B cell (primary cell): ENCODE results near the gene TYK2. TPM values are rescaled to one million over a fixed set of nuclear protein-coding genes. Genes with fewer than 3 reads are reported as not detected.
A peak's percentile ranks its signal among the peaks of the same experiment; 100 is the strongest.

ENCODE experiments used
- ATAC-seq: fragments of 200-7000 bp; cut with Tn5 transposase; one replicate; pipeline ENCODE4 v1.10.0; 2021; ENCODE audit warnings: low read depth, mild to moderate bottlenecking, moderate number of reproducible peaks, moderate library complexity
- CTCF ChIA-PET: fragments of 350-600 bp; sonication (Branson Sonifier 250); formaldehyde crosslinking; loops from one replicate; lab custom pipeline; 2021; ENCODE audit warnings: antibody characterized with exemption, inconsistent platforms; lab: Charles Lee
- POLR2A ChIA-PET: fragments of 350-600 bp; sonication (Branson Sonifier 250); formaldehyde crosslinking; loops from one replicate; lab custom pipeline; 2021; ENCODE audit warnings: antibody characterized with exemption; lab: Charles Lee
- DNase-seq: peaks from one replicate; pipeline ENCODE4 v3.0.0; 2013
- H2AFZ ChIP-seq: 2 replicates; pipeline ENCODE4 v1.6.1; 2012; ENCODE audit warnings: mild to moderate bottlenecking, low read depth, low read length; ENCODE audit not compliant: insufficient read depth, poor library complexity, severe bottlenecking
- H3K27ac ChIP-seq, 2 donors: 1 replicate in 1 of 2; 2 replicates in 1 of 2; pipeline ENCODE4 v1.5.1; 2012 to 2013; ENCODE audit warnings: low read length in 2 of 2, mild to moderate bottlenecking in 2 of 2, moderate library complexity in 1 of 2
- H3K27me3 ChIP-seq, 4 experiments: fragments of 200-600 bp in 1 of 4; sonication (generic) in 1 of 4; replicated peaks in 1 of 4; 1 replicate in 2 of 4; 2 replicates in 2 of 4; pipeline versions ENCODE4 v1.6.1 to v1.7.0; 2013 to 2016; ENCODE audit warnings: low read length in 3 of 4, mild to moderate bottlenecking in 2 of 4, mixed read lengths in 1 of 4, moderate library complexity in 1 of 4; ENCODE audit not compliant: insufficient read depth in 4 of 4, control insufficient read depth in 3 of 4; ENCODE audit errors: control extremely low read depth in 1 of 4
- H3K36me3 ChIP-seq, 2 experiments: replicated peaks in 1 of 2; 1 replicate in 1 of 2; 2 replicates in 1 of 2; pipeline versions ENCODE4 v1.6.1 to v1.7.1; 2013; ENCODE audit warnings: low read length in 1 of 2; ENCODE audit not compliant: insufficient read depth in 2 of 2, control insufficient read depth in 1 of 2; ENCODE audit errors: control extremely low read depth in 1 of 2, extremely low read depth in 1 of 2
- H3K4me1 ChIP-seq, 2 donors: fragments of 200-600 bp in 1 of 2; sonication (generic) in 1 of 2; 1 replicate in 1 of 2; 2 replicates in 1 of 2; pipeline versions ENCODE4 v1.5.1 to v1.6.1; 2013 to 2017; ENCODE audit warnings: low read length in 2 of 2; ENCODE audit not compliant: control insufficient read depth in 2 of 2, insufficient read depth in 2 of 2
- H3K4me2 ChIP-seq: replicated peaks from 2 replicates; pipeline ENCODE3; 2012; ENCODE audit warnings: mild to moderate bottlenecking, low read depth, low read length; ENCODE audit not compliant: poor library complexity, severe bottlenecking
- H3K4me3 ChIP-seq, 5 experiments: fragments of 200-600 bp in 1 of 5; sonication (generic) in 1 of 5; 1 replicate in 3 of 5; 2 replicates in 2 of 5; pipeline versions ENCODE4 v1.5.1 to v1.7.0; 2011 to 2016; ENCODE audit warnings: low read length in 4 of 5, mild to moderate bottlenecking in 4 of 5, low read depth in 2 of 5, control low read depth in 1 of 5, moderate library complexity in 1 of 5; ENCODE audit not compliant: insufficient read depth in 1 of 5; ENCODE audit errors: control extremely low read depth in 1 of 5, extremely low read depth in 1 of 5
- H3K79me2 ChIP-seq: fragments of 200-600 bp; sonication (generic); one replicate; pipeline ENCODE4 v1.6.0; 2016; ENCODE audit warnings: low read length; ENCODE audit not compliant: control insufficient read depth, insufficient read depth
- H3K9ac ChIP-seq: fragments of 200-600 bp; sonication (generic); 2 replicates; pipeline ENCODE4 v1.6.1; 2017; ENCODE audit warnings: mild to moderate bottlenecking, low read length, moderate library complexity
- H3K9me3 ChIP-seq, 3 donors: one replicate each; pipeline versions ENCODE4 v1.6.1 to v1.7.1; 2013; ENCODE audit warnings: low read length in 2 of 3; ENCODE audit not compliant: control insufficient read depth in 2 of 3, insufficient read depth in 1 of 3; ENCODE audit errors: control extremely low read depth in 1 of 3
- H4K20me1 ChIP-seq: 2 replicates; pipeline ENCODE4 v1.6.0; 2012; ENCODE audit warnings: mild to moderate bottlenecking, low read length; ENCODE audit not compliant: insufficient read depth, control insufficient read depth, poor library complexity, severe bottlenecking
- H3K27ac Mint-ChIP-seq: one replicate; pipeline ENCODE4 v1.8.0; 2021; ENCODE audit warnings: mixed read lengths
- H3K27me3 Mint-ChIP-seq: one replicate; pipeline ENCODE4 v1.8.0; 2021; ENCODE audit warnings: mixed read lengths
- H3K4me1 Mint-ChIP-seq: one replicate; pipeline ENCODE4 v1.8.0; 2021; ENCODE audit warnings: mixed read lengths
- H3K4me3 Mint-ChIP-seq: one replicate; pipeline ENCODE4 v1.8.0; 2021; ENCODE audit warnings: mixed read lengths
- H3K9me3 Mint-ChIP-seq: one replicate; pipeline ENCODE4 v1.8.0; 2022; ENCODE audit warnings: mixed read lengths; ENCODE audit not compliant: insufficient read depth
- CTCF ChIP-seq: fragments of 200-600 bp; IDR thresholded peaks from one replicate; pipeline ENCODE4 v1.8.0; 2022; ENCODE audit warnings: antibody characterized with exemption, mild to moderate bottlenecking
- EZH2 ChIP-seq: IDR thresholded peaks from 2 replicates; pipeline ENCODE4 v1.6.1; 2012; ENCODE audit warnings: borderline replicate concordance, low read depth, mild to moderate bottlenecking, moderate library complexity, low read length; ENCODE audit not compliant: insufficient read depth, poor library complexity, severe bottlenecking
- WGBS: methylation state at CpG from one replicate; pipeline ENCODE4 v1.1.5; 2013; ENCODE audit warnings: missing lambda C conversion rate; ENCODE audit not compliant: insufficient coverage; 5-methylcytosine and 5-hydroxymethylcytosine counted together
- intact Hi-C: fragments of 100-400 bp; cut with micrococcal nuclease; formaldehyde crosslinking; loops from one replicate; pipeline ENCODE4 v1.10.0; 2022
- polyA plus RNA-seq: library from polyadenylated mRNA; depleted of rRNA; stranded (reverse); fragments of >200 nt; gene quantifications from 2 replicates; pipeline ENCODE4 v1.2.3, GENCODE V29; 2012
- total RNA-seq, 2 donors: library from RNA; stranded (reverse); fragments of 120-200 nt in 1 of 2; gene quantifications; 1 replicate in 1 of 2; 2 replicates in 1 of 2; pipeline versions ENCODE4 v1.2.3 to v1.2.4, GENCODE V29; 2013 to 2022

The TYK2 gene
- total and polyA plus RNA-seq, 2 donors (not counting 1 experiment from before 2014, with no cell fraction given): 337 to 343 TPM

GRCh38 chr19:10392120-10392519 lies 11.7 kb upstream of the TYK2 start:
- no peak overlapping the region for H3K4me2 ChIP-seq
- no peak overlapping the region for H3K9ac ChIP-seq
- no peak overlapping the region for H3K4me3 ChIP-seq
- no peak for DNase-seq
- Mint-ChIP-seq H3K4me1 (peaks cover 8% of the 10 kb centered on the region), H3K4me3 (no peak overlapping the region), H3K9me3 (no peaks in the 10 kb centered on the region), H3K27ac (no peak overlapping the region), H3K27me3 (no peaks in the 10 kb centered on the region)
- peaks cover 11% of the 10 kb centered on the region for H4K20me1 ChIP-seq
- no peak overlapping the region for H2AFZ ChIP-seq
- 100% methylated on average over 1 of the region's 6 CpGs for WGBS
- no peak for TF ChIP-seq CTCF
- TF ChIP-seq EZH2: no peak
- ATAC-seq: no peak
- no peak overlapping the region for H3K27ac ChIP-seq
- H3K9me3 ChIP-seq: no peaks in the 10 kb centered on the region
- H3K4me1 ChIP-seq: peaks cover 0 to 4% of the 10 kb centered on the region in 2 donors
- intact Hi-C loops: no loop called here
- CTCF ChIA-PET: interaction anchor here (0.6 to 18.2 kb wide), 15 partner anchors 8 to 461 kb away, joined by 3 to 570 read pairs (median 4); partner anchors contain the start of genes ICAM1, RAVER1 and TYK2
- POLR2A ChIA-PET: no interaction called here
- no peaks in the 10 kb centered on the region for H3K27me3 ChIP-seq
- H3K36me3 ChIP-seq: peaks cover 0 to 35% of the 10 kb centered on the region in 2 experiments
- no peaks in the 10 kb centered on the region for H3K79me2 ChIP-seq

GRCh38 chr19:10390652-10391286 lies 10.4 kb upstream of the TYK2 start:
- H2AFZ ChIP-seq: no peak overlapping the region
- TF ChIP-seq CTCF (peak; percentile 76), EZH2 (no peak)
- POLR2A ChIA-PET: interaction anchor here (0.6 to 0.7 kb wide), 3 partner anchors 111 to 121 kb away, joined by 3 to 6 read pairs (median 5); no protein-coding TSS in a partner anchor
- Mint-ChIP-seq H3K4me1 (peaks cover 10% of the 10 kb centered on the region), H3K9me3 (no peaks in the 10 kb centered on the region), H3K27me3 (no peaks in the 10 kb centered on the region), H3K4me3 (no peak overlapping the region), H3K27ac (peak overlapping the region; percentile 28)
- no peaks in the 10 kb centered on the region for H3K79me2 ChIP-seq
- WGBS: 56% methylated on average over 8 of the region's 9 CpGs
- CTCF ChIA-PET: interaction anchor here (0.6 to 18.2 kb wide), 36 partner anchors 9 to 1258 kb away, joined by 3 to 570 read pairs (median 4); partner anchors contain the start of genes CDC37, ICAM1, ICAM5 and MRPL4
- H4K20me1 ChIP-seq: no peaks in the 10 kb centered on the region
- no peak overlapping the region for H3K4me3 ChIP-seq
- ATAC-seq: peak; percentile 55
- no peak overlapping the region for H3K9ac ChIP-seq
- peaks cover 0 to 33% of the 10 kb centered on the region in 2 experiments for H3K36me3 ChIP-seq
- no peaks in the 10 kb centered on the region for H3K27me3 ChIP-seq
- peaks cover 0 to 8% of the 10 kb centered on the region in 2 donors for H3K4me1 ChIP-seq
- intact Hi-C loops: loop anchor here (1.0 kb wide), 1 partner anchor 46 kb away; no protein-coding TSS in a partner anchor
- peak; percentile 82 for DNase-seq
- H3K9me3 ChIP-seq: no peaks in the 10 kb centered on the region
- H3K4me2 ChIP-seq: no peak overlapping the region
- no peak overlapping the region for H3K27ac ChIP-seq
